ENCODE measurements around the gene EIF5B.
"Not testable (repeated sequence)": the region's sequence is repeated elsewhere in the genome, so short reads cannot be mapped to it uniquely, and the experiment has no call there.

DNA sequence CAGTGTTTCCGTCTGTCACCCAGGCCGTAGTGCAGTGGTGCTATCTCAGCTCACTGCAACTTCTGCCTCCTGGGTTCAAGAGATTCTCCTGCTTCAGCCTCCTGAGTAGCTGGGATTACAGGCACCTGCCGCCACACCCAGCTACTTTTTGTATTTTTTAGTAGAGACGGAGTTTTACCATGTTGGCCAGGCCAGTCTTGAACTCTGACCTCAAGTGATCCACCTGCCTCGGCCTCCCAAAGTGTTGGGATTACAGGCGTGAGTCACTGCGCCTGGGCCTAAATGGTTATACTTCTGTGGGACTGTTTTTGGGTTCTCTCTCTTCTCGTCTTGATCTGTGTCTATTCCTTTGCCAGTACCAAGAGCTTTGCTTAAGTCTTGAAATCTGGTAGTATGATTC lies 17.6 kb downstream of the EIF5B start:
- TF ChIP-seq, protein P1, sequence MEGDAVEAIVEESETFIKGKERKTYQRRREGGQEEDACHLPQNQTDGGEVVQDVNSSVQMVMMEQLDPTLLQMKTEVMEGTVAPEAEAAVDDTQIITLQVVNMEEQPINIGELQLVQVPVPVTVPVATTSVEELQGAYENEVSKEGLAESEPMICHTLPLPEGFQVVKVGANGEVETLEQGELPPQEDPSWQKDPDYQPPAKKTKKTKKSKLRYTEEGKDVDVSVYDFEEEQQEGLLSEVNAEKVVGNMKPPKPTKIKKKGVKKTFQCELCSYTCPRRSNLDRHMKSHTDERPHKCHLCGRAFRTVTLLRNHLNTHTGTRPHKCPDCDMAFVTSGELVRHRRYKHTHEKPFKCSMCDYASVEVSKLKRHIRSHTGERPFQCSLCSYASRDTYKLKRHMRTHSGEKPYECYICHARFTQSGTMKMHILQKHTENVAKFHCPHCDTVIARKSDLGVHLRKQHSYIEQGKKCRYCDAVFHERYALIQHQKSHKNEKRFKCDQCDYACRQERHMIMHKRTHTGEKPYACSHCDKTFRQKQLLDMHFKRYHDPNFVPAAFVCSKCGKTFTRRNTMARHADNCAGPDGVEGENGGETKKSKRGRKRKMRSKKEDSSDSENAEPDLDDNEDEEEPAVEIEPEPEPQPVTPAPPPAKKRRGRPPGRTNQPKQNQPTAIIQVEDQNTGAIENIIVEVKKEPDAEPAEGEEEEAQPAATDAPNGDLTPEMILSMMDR (IDR thresholded peaks at IDR 0.05 in 4 of 5, conservative IDR thresholded peaks at IDR 0.05 in 1 of 5): not testable (repeated sequence)
- not testable (repeated sequence) for TF ChIP-seq POLR2A (IDR thresholded peaks at IDR 0.05)

All from gastrocnemius medialis (tissue), 4 donors.